Stimulated activated CD8-positive, alpha-beta memory T cell treated with anti-CD3 and anti-CD28 coated beads, Interleukin-15, amount 100 ng/mL, for 4 hours (primary cell): ENCODE data around the gene RBMS1.

Experiments used
- DNase-seq, 2 donors: peaks; one replicate each; pipeline ENCODE4 v3.0.0-alpha.2; 2020; ENCODE audit warnings: low read depth in 2 of 2

RBMS1 gene

DNA sequence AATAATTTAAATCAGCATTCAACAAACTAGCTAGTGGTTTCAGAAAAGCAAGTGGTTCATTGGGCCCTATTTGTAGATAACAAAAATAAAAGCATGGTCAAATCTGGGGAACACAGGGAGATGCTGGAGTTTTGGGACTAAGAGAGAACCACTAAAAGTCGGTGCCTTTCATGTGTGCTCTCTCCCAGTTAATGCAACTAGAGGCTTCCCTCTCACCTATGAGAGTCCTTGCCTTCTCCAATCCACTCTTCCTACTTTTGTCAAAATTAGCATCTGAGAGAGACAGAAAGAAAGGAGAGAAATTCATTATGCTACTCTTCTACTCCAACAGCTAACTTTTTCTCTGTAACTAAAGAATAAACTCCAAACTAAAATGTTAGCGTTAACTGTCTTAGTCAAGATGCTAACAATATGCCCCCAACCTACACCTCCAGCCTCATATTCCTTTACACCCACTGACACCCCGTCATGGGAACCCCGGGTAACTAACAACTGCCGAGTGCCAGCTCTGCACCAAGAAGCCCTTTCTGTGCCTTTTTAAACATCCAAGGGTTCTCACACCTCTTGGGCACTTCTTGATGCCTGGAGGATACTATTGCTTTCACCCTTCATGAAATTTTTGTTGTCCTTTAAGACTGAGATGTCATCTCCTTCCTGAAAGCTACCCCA, 133.4 kb downstream of the RBMS1 start:
- DNase-seq = no peak

DNA sequence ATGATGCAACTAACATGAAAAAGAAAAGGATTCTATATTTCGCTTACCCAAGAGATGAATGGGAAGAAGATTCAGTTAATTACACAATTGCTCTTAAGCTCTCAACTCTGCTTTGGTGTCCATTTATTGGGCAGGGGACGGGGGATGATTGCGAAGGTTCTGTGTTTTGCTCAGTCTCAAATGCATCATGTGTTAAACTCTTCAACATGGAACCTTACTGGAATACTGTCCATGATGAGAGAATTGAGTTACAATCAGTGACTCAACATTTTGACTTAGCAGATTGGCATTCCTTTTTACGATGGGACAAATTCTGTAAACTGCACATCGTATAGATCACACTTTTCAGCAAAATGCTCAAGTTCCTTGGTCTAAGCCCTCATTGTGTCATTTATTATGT, 135.6 kb downstream of the RBMS1 start:
- no peak for DNase-seq

DNA sequence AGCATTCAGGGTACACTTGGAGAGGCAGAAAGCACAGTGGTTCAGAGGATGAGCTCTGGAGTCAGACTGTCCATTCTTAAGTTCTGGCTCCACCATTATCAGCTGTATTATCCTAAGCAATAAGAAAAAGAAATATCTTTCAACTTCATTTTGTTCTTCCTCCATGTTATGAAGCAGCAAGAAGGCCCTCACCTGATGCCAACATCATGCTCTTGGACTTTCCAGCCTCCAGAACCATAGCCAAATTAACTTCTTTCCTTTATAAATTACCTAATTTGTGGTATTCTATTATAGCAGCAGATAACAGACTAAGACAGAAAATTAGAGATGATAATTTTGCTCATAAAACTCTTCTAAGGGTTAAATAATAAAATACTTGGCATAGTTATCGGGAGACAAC, 137.1 kb downstream of the RBMS1 start:
- DNase-seq = no peak

DNA sequence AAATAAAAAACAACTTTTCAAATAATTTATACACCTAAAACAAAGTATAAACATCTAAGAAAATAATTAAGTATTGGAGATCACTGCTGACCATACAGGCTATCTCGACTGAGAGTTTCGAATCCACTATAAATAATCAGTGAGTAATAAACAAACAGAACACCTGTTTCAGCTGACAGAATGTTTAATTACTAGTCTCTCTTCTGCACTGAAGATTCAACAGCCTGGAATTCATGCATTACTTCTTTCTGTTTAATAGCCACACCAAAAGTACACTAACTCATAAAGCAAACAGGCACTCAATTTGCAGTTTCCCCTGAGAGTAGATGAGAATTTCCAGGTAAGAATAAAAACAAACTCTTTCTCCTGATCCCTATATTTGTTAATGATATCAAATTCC, 138.5 kb downstream of the RBMS1 start:
- no peak for DNase-seq

DNA sequence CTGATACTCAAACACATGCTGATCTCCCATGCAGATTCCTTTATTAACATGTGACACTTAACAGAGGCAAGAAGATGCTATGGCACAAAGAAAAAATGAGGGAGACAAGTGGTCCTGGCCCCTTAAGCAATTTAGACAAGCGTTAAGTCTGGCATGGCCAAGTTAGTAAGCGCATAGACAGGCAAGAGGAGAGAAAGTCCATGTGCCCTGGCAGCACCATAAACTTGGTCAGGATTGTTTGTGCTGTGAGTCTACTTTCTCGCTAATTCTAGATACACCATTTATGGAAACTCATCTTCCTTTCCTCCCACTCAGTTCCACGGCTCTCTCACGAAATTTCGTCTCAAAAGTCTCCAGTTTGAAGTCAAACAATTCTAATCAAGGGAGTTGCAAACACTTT, 138.9 kb downstream of the RBMS1 start:
- DNase-seq = no peak

DNA sequence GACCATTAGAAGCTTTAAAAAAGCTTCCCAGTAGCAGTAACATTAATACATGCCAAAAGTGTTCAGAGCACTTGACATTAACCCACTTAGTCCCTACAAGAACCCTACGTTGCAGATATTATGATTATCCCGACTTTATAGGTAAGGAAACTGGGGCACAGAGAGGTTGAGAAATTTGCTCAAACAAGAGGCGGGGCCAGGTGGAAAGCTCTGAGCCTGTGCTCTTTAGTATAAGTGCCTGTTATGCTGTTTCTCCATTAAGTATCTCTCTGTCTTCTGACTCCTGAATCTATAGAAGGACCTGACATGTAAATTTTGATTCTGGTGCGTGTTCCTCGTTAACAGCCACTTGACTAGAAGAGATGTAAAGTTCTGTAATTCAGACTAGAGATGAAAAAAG, 139.8 kb downstream of the RBMS1 start:
- no peak for DNase-seq

DNA sequence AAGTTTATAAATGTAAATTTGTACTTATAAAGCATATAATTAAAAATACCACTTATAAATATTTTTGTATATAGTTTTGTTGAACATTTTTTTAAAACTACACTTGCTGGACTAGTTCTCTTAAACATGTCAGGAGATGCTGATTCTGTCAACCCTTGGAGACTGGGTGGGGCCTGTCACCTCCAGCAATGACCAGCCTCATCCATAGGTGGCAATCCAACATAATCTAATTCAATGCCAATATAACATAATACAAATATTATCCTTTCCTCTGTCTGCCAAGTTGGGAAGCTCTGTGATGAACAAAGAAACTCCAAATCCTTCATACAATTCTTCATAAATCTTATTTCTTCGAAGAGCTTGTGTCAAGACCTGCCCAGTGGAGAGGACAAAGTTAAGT, 140.4 kb downstream of the RBMS1 start:
- no peak for DNase-seq

DNA sequence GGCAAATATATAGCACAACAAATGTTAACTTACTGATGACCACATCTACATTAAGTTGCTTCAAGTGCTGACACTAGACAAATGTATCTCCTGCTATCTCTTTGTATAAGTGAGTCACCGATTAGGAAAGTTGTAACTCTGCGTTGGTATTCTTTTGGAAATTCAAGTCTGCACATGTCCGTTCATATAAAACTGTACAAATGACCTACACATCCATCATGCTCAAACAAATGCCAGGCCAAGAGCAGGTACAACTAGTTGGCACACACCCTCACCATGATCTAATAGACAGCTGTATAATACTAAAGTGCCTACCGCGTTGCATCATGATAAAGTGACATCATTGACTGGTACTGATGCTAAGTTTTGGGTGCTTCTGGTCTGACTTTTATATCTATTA, 141.1 kb downstream of the RBMS1 start:
- DNase-seq = no peak

DNA sequence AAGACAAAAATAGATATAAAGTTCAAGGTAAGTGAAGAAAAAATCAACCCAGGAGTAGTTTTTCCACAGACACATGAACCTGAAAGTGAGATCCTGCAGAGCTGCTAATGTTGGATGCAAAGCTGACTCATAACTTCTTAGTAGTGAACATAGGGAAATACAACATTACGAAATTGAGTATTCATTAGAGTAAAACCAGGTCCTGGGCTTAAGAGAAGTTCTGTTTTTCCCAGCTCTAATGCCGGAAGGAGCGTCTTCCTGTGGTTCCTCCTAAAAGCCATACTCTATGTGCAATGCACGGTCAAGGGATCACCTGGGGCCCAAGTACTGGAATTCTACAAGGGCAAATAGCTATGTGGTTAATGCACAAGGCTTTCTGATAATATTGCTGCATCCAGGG, 141.7 kb downstream of the RBMS1 start:
- no peak for DNase-seq

DNA sequence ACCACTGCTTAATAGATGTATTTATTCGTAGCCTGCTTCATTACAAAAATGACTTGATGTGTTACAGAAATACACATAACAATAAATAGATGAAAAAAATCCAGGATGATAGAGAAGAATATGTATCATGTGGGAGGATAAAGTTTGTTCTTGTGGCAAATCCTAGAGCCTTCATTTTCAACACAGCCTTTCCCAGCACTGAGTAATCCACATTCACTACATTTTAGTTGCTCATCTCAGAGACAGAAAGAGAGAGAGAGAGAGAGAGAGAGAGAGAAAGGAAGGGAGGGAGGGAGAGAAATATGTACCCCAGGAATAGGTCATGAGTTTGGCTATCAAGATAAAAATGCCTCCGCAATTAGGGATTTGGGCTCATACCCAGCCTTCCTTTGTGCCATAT, 144.3 kb downstream of the RBMS1 start:
- no peak for DNase-seq

DNA sequence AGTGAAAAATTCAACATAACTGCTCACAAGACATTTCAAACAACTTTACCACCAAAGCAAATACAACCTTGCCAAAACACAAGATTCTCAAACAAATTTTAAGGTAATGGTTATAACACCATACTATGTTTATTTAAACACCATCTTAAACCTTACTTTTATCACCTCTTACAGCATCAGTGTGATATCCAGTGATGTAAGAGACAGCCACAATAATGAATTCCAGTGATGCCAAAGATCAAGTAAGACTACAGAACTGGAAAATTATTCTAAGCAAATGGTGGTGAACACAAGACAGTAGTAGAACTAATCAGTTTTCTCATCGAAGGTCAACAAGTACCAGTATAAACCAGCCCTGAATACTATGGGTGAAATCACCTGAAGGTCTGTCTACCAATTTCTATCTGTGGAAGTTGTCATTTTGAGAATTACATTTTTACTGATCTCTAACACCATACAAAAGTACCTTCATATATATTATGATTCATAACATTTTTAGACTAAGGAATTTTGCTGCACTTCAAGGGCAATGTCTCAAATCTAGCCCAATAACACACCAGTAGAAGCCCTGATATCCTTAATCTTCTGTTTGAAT, 146.2 kb downstream of the RBMS1 start:
- no peak for DNase-seq

DNA sequence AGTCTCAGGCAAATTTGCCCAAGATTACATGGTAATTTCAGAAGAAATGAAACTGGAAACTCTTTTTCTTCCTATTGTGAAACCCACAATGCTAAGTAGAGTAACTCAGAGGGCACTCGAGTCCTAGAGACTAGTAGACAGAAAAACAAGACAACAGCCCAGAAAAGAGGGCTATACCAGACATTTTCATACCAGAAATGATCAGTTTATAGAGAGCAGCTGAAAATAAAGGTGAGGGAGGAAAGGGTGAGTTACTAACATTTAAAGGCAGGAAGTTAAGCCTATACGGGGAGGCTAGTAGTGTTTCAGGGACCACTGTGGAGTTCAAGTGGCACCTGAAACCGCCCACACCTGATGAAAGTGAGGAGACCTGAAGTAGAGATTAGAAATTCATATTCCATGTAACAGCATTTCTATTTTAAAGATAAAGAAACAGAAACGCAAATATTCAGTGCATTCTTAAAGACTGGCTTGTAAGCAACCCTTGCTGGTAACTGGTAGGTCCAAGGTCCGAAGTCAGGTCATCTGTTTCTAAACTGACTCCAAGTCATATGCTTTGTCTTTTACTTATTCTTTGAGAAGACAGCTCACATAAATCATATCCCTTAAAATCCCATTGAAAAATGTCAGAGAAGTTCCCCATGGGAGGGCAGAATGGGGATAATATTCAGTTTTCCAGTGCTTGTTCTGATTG, 148.4 kb downstream of the RBMS1 start:
- no peak for DNase-seq

DNA sequence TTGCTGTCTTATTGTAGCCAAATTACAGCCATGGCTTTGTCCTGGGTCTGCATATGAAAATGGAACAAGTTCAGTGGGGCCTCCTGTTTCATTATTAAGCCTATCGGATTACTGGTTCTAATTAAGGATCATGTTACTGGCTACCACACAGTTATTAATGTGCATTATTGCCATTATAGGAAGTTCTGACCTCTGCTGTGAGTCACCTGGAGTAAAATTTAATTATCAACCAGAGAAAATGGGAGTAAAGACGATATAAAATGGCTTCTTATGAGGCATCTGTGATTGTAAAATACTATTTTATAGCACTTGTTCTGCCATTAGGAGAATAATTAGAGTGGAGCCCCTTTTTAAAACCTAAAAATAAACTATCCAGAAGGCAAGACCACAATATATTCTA, 150.2 kb downstream of the RBMS1 start:
- no peak for DNase-seq

DNA sequence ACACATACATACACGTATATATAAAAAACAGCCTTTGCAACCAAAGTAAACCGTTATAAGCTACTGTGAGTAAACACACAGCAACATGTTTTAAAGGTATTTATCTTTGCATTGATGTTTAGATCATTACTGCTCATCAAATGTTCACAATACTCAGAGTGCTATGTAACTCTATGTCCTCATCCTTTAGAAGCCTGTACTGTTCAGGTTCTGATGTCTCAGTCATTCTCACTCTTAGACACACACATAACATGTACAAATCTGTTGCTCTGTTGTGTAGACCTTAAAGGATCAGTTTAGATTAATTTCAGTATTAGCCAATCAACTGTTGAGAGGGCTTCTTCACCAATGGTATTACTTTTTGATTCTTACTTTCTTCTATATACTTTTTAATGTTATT, 153.9 kb downstream of the RBMS1 start:
- DNase-seq = no peak

DNA sequence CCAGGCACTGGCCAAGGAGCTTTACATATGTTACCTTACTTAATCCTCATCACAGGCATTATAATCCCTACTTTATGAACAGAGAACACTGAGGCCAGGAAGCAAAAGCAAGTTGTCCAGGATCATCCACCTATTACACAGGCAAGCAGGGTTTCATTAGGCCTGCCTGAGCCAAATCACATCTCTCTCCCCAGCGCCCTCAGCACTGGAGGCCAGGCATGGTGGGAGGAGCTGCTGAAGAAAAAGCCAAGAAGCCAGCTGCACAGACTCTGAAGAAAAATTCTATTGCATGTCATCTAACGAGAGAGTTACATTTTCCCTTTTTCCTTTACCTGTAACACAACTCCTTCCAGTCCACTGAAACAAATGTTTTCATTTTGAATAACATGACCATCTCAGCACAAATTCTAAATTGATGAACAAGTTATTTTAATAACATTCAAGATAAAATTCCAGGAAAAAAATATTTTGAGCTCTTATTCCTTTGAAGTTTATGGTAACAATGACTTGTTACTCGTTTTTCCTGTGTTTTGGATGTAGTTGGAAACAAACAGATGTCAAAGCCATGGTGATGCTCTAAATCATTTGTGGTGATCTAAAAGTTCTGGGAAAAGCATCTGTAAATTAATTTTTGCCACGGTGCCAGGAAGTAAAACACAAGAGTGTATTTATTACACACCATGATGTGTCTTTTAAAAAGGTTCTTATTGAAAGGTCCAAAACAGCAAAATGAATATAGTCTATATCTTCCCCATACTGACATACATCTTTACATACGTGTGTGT, 154.5 kb downstream of the RBMS1 start:
- no peak for DNase-seq

DNA sequence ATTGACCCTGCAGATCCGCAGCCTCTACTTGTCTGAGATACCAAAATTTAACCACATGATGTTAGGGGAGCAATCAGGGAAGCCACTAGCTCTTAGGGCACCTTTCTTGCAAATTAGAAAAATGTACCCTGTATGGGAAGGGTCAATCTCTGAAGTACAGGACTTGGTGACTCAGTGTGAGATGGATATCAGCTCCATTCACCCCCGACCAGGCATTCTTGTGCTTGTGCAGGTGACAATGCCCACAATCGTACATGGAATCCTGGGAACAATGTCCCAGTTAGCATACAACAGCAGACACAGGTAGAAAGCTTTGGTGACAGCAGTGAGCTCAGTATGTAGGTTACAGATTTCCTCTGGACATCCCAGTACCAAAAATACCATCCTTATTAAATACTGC, 155.9 kb downstream of the RBMS1 start:
- DNase-seq = no peak

DNA sequence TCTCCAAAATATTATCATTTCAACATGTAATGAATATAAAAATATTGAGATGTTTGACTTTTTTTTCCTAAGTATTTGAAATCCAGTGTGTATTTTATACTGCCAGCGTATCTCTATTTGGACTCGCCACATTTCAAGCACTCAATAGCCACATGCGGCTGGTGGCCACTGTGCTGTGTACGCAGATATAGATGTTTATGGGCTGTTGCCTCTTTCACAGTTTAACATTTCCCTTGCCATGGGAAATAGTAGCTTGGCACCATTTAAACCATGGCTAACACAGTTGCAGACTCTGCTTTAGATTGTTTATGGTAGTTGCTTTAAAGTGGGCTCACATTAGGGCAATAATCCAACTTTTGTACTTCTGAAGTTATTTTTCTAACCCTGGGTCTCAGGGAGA, 157.0 kb downstream of the RBMS1 start:
- DNase-seq = no peak

DNA sequence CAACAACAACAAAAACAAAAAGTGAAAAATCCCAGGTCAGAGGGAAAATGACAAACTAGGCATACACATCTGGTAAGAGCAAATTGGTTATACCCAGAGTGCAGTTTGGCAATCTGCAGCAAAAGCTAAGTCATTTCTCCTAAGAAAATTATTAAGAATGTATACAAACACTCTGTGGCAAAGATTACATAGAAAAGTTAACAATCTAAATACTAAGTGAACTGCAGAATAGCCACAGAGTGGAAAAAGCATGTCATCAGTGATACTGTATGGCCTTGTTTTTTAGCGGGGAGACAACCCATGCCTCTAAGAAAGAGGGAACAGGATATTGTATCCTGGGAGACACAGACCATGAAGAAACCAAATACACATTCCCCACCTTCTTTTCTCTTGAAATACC, 157.5 kb downstream of the RBMS1 start:
- no peak for DNase-seq

DNA sequence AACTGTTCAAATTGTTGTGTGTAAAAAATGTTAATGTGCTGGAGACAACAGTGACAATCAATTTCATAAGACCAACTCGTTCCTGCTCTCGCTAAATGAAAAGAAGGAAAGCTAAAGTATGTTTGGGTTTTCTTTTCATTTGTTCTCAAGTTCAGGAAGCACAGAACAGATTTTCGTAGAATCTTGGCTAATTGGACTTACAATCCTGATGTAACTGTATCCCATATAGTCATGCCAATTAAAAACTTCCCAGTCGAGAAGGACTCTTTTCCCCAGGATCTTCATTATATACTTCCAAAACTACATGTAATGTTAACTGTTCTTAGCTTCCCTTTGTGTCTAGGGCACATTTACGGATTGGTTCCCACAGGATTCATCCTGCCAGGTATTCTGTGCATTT, 158.2 kb downstream of the RBMS1 start:
- no peak for DNase-seq

DNA sequence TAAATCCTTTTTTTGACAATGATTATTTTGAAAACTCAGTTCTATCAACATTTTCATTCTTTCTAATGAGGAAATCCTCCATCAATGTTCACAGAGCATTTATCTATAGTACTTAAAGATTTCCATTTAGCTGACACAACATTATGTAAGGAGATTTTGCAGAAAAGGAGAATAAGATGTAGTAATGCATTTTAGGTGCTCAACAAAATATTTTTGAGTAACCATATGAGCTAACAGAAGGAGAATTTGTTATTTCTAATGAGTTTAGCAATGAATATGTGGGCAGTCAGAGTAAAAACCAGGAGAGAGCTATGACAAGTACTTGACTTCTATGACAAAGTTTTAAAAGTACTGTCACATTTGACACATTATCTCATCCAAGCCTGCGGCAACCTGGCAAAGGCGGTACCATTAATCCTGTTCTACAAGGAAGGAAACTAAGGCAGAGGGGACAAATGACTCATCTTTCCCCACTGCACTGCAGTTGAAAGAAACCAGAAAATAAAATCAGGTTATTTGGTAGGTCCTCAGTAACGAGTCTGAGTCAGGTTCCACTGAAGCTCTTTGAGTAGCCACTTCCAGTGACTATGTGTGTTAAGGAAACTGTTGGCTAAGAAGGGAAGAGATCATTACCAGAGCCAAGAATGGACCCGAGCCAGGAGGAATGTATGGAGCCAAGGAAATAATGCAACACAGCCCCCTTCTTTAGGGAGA, 159.4 kb downstream of the RBMS1 start:
- DNase-seq = no peak

DNA sequence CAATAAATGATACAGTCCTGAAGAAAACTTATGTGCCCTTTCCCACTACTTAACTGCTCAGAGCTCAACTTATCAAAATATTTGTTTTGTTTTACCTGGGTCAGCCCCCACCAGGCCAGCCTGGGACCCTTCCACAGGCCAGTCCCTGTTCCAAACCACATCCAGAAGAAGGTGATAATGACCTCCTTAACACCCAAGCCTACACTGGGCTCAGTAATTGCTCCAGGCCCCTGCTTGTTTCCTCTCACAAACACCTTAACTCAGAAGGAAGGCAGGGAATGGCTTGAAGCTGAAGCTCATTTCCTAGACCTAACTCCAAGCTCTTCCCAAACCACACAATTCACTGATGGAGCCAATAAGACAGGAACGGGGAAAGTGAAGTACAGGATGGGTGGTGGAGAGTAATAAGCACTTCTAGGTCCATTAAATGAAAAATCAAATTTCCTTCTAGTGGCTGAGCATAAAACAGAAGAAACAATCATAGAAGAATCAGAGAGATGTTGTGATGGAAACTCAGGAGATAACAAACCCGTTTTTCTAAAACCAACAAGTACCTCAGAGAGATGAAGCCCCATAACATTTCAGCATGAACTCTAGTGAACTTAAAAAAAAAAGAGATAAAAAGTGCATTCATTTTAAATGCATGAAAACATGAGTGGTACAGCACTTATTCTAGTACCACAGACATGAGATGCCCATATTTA, 160.1 kb downstream of the RBMS1 start:
- no peak for DNase-seq
